ENCODE measurements around the gene CLIC5.

Gene CLIC5

DNA sequence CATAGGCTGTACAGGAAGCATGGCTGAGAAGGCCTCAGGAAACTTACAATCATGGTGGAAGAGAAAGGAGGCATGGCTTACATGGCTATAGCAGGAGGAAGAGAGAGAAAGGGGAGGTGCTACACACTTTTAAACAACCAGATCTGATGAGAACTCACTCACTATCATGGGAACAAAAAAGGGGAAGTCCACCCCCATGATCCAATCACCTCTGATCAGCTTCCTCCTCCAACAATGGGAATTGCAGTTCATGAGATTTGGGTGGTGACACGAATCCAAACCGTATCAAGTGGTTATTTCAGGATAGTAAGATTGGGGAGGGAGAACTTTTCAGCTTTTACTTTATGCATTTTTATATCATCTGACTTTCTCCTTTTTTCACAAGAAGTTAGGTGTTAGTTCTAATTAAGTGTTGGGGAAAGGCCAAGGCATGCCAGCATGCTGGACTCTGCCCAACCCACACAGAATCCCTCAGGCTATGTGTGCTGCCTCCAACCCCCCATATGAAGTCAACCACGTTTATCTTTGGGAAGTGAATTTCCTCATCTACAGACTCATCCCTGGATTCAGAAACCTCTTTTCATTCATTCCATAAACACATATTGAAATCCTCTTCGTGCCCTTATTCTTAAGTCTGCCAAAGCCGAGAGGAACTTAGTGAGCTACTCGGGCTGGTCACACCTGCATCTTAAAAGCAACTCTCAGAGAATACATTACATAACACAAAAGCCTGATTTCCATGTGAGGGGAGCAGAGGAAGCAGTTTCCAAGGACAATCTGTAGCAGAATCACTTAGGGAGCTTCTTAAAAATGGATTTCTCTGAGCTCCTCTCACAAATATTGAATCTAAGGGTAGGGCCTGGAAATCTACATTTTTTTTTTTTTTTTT is 16.7 kb upstream of the CLIC5 start:
- no peak for FAIRE-seq

DNA sequence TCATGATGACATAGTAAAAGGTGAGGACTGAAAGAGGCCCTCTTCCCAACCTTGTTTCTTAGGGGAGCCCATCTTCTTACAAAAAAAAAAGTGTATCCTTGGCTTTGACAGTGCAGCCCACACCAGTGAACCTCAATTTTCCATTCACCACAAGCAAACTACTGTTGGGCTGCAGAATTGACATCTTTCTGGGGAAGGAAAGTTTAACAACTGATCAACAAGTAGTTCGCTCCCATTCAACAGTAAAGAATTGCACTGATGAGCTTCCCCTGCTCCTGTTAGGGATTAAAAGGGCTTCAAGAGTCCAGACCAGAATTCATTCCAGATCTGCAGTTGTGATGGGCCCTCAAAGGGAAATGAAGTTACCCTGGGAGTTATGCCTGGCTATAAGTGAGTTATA is 13.9 kb upstream of the CLIC5 start:
- FAIRE-seq, result no peak

DNA sequence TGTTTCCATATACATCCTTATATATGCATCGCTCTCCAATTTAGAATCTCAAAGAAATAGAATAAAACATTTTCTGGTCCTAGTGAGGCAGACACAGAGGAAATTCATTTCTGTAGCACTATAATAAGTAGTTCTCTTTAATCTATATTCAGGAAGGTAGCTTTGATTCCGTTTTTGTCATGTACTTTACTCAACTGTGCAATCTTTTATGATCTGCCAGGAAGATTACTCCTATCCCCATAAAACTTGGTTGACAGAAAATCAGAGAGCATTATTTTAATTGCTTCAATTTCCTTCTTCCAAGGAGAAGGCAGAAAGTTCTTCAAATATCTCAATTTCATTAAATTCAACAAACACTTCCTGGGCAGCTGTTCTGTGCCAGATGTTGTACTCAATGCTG is 10.6 kb upstream of the CLIC5 start:
- no peak for FAIRE-seq

DNA sequence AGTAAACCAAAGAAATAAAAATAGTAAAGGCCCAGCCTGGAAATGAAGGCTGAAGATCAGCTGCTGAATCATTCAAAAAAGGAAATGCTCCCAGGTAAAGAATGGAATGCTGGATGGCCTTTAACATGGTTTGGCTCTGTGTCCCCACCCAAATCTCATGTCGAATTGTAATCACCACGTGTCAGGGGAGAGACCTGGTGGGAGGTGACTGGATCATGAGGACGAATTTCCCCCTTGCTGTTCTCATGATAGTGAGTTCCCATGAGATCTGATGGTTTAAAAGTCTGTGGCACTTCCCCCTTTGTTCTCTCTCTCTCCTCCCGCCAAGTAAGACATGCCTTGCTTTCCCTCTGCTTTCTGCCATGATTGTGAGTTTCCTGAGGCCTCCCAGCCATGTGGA is 9.9 kb upstream of the CLIC5 start:
- no peak for FAIRE-seq

DNA sequence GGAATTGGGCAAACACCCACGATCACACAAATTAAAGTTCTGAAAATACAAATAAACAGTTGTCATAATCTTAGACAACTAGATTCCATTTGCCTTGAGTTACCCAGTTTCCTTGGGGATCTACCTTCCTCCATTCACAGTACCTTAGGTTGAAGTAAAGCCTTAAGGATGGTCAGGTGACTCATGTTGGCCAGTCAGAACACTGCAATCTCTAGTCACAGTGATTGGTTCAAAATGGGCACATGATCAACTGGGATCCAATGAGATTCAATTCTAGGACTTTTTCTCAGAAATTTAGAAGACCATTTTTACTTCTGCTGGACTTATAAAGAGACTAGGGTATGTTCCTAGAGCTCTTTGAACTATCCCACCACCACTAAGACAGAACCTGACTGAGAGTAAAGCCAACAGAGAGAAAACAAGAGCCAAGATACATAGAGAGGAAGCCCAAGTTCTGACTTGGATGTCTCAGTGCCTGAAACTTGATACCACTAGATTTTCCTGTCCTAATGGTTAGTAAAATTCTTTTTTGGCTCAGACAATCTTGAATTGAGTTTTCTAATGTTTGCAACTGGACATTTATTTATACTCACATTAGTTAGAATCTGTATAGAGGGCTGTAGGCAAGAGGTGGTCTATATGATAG is 8.6 kb upstream of the CLIC5 start:
- FAIRE-seq, result no peak

DNA sequence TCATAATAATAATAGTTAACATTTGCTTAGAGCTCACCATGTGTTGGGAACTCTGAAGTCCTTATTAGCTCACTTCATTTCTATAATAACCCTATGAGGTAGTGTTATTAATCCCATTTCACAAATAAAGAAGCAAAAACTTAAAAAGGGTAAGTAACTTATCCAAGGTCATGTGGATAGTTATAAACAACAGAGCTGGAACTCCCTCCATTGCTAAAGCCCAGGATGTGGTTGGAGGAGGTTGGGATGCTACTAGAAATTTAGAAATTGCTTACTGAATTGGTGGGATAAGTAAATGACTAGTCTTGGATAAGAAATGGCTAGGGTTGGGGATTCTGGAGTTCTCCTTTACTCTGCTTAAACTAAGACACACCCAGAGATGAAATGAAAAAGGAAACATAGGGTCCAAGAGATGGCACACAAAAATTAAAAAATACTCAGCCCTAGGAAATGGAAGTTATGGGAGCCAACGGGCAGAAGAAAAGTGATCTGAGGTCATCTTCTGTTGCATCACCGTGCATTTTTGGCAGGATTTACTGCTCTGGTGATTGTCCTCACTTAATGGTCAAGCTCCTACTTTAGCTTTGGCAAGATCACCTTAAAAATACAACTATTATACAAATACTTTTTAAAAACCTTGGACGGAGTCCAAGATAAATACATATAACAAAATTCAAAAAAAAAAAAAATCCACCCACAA is 7.7 kb upstream of the CLIC5 start:
- FAIRE-seq, result no peak

DNA sequence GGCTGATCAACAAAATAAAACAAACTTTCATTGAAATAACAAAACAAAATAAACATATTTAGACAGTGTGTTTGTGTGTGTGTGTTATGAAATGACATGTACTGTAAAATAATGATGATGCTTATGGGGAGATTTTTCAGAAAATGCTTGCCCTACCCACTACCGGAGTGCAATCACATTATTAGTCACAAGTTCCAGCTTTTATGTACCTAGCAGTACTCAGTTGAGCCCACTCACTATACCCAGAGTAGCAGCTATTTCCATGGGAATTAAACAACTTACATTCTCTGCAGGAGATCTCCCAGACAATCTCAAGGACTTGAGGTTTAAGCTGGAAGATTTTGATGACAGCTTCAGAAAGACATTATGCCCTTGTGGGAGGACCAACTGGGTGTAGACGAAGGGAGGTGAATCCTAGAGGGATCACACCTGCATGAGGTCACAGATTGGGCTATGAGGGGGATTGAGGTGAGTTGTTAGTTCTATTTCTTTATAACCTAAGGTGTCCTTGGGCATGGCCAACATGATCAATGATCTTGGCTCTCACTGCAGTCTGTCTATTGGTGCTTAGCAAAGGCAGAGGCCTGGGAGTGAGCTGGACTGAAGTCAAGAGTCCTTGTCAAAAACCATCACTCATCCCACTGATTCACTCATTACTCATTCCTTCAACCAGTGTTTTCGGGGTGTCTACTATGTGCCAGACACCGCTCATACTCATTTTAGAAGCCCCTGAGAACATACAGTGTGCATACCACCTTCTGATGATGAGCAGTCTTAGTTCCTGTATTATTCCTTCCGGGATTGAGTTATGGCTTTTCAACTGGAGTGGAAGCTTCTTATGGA is 6.7 kb upstream of the CLIC5 start:
- no peak for FAIRE-seq

DNA sequence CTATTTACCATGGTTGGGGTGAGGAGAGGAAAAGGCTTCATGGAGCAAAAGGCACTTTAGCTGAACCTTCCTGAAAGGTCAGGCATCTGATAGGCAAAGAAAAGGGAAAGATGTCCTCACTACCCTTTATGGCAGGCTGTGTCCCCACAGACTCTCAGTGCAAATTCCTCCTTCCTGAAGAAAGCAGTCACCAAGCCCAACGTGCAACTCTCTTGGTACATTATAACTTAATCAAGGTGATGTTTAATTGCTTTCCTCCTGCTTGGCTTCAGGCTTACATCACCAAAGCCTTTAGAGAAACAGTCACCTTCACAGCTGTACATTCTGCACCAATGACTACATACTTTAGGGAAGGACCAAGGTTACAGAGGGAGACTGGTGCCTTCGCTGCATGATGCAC is 2.1 kb upstream of the CLIC5 start:
- FAIRE-seq, result no peak

DNA sequence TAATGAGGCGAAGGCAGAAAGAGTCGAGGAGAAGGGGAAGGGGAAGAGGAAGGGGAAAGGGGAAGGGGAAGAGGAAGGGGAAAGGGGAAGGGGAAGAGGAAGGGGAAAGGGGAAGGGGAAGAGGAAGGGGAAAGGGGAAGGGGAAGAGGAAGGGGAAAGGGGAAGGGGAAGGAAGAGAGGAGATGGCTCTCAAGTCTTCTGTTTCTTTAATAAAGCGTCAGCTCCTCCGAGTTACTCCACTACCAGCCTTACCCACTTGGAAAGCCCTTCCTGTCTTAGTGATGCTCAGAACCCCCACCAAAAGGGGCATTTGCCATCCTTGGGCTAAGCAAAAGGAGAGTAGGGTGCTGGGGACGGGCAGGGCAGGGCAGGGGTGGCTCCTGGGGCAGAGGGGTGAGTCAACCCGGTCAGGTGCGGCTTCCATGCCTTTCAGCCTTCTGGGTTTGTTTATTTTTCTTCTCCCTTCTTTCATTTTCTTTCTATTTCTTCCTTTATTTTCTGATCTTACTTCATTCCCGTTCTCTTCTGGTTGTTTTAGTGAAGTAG is 476 bp upstream of the CLIC5 start:
- FAIRE-seq, result no peak

DNA sequence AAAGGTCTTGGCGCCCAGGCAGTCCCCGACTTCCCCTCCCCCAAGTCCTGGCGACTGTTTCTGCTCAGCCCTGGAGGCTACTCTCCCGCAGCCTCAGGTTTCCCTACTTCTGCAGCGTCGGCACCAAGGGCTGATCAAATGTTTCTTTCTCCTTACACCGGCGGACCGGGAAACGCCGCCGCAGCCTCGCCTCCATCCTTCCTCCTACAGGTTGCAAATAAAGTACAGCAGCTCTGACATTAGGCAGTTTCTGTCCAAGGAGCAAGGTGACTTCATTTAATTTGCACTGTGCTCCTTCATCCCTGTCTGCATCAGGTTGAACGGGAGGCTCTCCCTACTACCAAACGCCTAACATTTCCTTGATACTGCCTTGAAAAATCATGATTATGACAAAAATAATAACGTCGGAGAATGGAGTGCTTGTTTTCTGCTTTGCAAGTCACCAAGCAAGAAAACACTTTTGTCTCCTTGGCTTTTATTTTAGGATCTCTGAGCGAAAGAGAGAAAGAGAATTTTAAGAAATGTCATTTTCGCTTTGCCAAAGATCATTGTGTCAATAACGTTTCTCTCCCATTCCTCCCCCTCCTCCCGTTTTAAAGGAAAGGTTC is 1.0 kb downstream of the CLIC5 start:
- no peak for FAIRE-seq

DNA sequence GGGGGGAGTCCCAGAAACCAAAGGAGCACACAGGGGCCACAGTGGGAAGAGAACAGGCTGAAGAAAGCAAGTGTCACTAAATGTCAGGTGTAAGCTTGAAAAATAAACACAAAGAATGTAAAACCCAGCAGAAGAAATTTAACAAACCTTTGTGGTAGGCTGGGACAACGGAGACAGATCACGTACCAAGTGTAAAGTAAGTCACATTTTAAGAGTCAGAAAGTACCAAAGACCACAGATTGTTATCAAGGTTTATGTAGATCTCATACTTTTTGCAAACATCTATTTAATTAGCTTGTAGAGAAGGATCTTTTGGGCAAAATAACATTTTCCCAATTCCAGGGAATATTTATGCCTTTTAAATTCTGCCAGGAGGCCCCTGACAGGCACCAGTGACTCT is 1.6 kb downstream of the CLIC5 start:
- FAIRE-seq, result no peak

DNA sequence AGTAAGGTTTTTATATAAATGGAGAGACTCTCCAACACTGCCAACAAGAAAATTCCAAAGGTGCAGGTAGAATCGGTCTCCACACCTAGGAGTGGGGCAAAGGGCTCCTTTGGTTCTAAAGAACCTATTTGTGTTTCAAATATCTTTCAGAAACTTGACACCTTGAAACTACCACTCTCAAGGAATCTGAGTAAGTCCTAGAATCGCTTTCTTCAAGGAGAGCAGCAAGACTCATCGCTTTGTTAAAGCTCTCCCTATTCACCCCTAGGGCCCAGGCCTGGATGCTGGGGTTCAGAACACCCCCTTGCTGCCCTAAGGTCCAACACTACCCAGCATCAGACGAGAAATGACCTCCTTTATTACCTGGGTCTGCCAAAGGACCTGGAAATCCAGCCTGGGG is 2.0 kb downstream of the CLIC5 start:
- FAIRE-seq, result no peak

DNA sequence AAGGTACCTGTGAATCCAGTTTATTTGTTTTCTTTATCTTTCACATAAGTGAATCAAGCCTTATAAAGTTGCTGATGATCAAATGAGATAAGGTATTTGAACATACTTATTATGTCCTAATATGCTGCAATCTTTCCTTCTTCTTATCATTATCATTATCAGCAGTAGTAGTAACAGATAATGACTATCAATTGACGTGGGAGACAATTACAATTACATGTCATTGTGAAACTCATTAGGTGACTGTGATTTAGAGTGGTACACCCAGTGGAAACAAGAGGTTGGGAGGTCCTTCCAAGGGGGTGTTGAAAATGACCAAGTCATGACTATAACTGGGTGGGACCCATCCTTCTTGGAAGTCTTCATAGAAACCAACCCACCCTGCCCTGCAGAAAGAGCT is 2.8 kb downstream of the CLIC5 start:
- FAIRE-seq, result no peak

DNA sequence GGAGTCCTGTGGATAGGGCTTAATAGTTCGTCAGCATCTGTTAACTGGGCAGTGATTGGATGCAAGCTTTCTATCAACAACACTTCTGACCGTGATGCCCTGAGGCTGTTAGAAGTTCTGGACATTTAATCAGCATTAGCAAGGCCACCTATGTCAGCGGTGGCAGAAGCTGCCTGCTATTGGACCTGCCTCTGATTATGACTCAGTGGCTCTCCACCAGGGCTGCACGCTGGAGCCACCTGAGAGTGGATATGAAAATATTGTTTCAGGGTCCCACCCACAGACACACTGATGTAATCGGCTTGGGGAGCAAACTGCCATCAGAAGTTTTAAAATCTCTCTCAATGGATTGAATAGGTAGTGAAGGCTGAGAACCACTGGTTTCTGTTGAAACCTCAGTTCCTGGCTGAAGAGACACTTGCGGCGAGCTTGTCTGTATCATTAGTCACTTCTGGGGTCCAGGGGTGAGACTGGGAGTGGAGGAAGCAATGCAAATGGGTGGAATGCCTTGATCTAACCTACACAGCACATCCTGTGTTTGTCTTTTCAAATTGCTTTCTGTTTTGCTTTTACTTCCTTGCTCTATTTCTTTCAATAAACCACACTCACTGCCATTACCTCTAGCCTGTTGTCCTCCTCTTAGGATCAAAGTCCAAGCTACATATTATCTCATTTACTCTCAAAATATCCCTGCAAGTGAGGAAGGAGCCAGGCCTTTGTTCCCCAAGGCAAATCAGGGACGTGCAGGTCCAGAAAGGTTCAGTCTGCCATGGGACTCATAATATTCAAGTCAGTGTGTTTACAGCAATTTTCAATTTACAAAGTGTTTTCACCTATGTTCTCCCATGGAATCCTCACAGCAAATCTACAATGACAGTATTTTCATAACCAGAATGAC is 4.2 kb downstream of the CLIC5 start:
- FAIRE-seq, result no peak

DNA sequence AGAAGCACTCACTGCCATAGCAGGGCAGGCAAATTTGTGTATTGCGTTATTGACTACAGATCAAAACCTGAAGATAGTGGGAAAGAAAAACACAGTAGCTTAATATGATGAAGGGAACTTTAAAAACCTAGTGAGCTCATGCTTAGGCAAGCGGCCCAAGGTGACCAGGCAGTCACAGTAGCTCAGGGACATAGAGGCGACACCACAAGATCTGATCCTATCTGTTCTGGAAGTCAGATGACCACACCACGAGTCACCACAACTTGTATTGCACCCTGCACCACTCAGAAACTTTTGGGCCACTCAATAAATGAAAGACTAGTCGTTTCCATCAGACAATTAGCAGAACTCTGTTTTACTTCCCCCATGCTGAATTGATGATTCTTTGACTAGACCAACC is 4.9 kb downstream of the CLIC5 start:
- no peak for FAIRE-seq

DNA sequence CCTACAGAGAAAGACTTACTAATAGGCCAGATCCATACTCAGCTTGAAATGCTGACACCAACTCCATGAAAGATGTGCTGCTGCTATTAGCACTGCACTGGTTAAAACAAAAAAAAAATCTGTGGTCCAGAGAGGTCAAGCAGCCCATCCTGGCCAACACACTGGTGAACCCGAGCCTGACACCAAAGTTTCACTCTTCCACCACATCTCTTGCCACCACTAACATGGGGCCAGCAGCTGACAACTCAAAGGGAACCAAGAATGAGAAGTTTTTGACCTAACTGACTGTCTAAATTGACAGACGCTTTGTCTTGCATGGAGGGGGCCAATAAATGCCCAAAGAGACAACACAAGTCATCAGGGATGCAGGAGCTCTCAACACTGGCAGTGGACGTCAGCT is 5.4 kb downstream of the CLIC5 start:
- no peak for FAIRE-seq

DNA sequence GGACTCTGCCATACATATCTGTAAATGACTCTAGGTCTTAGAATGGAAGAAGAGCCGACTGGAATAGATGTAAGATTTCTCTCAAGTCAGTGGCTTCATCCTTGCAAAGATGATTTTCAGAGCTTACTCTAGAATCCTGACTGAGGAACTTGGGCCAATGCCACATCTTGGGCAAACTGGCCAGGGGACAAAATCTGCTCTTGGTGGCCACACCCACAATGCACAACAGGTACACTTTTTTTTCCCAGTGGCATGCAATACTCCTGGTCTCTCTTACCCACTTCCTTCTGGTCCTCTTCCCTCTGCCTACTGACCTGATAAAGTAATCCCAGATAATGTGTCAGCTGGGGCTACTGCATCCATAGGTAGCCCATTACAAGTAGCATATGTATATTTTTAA is 13.4 kb downstream of the CLIC5 start:
- FAIRE-seq, result no peak

DNA sequence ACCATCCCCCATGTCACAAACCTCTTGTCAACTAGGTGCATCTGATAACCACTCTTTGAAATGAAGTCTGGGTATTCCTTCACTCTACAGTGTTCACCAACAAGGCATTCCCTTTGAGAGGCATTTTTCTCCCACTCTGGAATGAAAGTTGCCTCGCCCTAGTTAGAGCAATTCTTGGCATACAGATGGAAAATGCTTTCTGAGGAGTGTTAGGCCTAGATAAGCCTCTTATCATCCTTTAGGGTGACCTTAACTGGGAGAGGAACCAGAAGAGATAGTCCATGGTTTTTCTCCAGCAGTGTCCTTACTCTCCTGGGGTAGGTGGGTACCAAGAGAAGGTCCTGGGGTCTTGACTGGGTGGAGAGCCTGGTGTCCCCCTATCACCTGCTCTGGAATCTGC is 14.8 kb downstream of the CLIC5 start:
- no peak for FAIRE-seq

DNA sequence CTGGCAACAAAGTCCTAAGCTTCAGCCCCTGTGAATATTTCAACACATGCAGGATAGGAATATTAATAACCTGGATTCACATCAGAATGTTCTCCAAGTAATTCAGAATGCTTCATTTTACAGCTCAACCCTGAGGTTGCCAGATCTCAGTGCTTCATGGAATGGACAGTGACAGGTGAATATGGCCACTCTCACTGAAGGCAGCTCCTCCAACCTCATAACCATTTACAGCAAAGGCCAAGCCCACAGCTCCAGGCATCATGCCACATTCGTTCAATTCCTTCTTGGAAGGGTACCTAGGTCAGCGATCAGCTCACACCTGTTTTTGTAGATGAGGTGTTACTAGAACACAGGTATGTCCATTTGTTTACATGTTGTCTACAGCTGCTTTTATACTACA is 17.1 kb downstream of the CLIC5 start:
- no peak for FAIRE-seq

DNA sequence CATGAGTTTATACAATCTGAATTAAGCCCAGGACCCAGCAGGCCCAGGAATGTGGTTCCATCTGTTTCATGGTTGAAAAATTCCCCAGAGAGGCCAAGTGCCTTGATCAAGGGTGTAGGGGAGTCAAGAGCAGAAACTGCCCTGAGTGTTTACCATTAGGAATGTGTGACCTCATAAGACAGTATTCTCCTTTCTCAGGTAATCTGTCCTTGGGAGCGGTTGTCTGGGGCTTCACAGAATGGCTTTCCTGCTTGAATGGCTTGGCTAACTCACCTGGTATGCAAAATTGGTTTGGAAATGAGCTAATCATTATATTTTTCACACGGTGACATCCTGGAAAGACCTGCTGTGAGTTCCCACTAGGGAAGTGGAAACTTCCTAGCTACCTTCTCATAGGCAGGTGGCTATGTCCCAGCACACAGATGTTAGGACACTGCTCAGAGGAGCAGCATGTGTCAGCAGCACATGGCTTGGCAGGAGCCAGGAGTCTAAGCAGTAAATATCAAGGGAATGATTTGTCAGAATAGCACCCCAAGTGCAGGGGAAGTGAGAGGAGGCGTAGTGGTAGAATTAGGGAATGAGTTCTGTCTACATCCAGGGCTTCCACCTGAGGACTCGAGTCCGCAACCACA is 17.7 kb downstream of the CLIC5 start:
- no peak for FAIRE-seq

DNA sequence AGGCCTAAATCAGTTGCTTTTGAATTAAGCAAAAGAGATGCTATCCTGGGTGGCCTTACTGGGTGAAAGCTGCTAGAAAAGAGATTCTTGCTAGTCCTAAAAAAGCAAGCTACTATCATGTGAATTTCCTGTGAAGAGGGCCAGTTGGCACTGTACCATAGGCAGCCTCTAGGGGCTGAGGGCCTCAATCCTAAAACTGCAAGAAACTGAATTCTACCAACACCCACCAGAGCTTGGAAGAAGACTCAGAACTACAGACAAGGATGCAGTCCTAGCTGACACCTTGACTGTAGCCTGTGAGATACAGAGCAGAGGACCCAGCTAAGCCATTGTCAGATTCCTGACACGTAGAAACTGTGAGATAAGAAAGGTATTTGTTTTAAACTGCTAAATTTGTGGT is 24.5 kb downstream of the CLIC5 start:
- FAIRE-seq, result no peak
